COR-L47 (cell line): ENCODE results near the gene MTCH1.

Experiments
- DNase-seq: peaks from one replicate; lab custom pipeline; 2025; lab: John Stamatoyannopoulos, UW

MTCH1 gene

DNA sequence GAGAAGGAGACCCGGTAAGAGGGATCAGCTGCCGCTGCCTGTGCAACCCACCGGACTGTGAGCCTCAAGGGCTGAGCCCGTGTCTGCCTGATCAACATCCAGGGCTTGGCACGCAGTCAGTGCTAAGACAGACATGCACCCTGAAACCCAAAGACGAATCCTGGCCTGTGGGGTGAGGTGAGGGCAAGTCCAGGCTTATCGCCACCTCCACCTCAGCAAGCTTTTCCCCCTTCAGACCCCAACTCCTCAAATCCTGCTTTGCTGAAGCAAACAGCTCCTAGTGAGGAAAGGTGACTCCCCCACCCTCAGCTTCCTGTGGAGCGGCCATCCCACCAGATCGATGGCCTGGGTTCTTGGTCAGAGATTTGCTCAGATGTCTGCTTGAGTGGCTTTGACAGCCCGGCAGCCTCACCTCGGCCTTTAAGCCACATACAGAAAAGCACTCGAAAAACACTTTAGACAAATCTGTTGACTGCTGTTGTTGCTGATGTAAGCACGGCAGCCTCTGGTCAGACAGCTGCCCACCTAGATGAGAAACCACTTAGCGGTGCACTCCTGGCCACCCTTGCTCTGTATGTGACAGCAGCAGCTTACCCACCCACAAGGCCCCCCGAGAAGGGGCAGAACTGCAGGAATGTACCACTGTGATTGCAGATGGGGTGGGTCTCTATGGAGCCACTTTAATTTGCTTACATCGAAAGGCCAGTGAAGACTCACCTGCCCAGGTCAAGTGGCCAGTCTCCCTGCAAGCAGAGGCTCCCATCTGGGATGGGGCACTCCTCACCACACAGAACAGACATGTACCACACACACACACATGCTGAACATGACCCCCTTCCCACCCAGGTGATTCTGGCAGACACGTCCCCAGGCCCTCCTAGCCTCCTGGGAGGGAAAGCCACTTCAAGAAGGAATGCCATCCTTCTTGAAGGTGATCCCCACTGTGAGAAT is 14.8 kb downstream of the MTCH1 start:
- no peak for DNase-seq

DNA sequence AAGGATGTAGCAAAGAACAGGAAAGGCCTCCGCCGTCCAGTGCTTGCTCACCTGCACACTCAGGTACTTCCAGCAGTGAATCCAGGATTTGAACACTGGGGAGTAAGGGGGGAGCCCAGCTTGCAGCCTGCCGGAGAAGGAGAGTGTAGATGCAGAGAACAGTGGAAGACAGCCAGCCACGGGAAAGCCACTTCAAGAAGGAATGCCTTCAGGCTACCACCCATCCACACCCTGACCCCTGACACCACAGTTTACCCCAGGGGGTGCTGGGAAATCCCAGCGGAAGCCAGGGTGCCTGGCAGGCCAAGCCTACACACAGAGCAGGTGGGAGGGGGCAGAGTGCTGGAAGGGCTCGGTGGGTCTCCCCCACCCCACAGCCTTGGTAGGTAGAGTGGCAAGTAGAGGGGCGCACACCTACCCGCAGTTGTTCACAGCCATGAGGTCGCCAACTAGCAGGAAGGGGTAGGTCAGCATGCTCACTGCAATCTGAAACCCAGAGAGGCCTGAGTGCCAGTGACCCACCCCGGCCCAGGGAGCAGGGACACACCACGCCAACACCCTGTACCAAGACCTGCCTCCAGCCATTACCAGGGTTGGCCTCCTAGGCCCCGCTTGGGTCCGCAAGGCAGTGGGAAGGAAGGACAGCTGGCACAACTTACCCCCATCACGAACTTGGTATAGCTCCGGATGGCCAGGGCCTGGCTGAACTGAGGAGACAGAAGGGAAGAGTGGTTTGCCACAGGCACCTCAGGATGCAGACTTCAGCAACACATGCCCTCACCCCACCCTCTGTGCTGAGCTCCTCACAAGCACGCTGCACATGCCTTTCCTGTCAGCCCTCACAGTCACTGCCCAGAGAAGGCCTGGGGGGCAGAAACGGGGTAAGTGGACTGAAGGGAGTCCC is 15.8 kb downstream of the MTCH1 start:
- no peak for DNase-seq

GRCh38 chr6:36969240-36969691 is 16.7 kb downstream of the MTCH1 start:
- no peak for DNase-seq

DNA sequence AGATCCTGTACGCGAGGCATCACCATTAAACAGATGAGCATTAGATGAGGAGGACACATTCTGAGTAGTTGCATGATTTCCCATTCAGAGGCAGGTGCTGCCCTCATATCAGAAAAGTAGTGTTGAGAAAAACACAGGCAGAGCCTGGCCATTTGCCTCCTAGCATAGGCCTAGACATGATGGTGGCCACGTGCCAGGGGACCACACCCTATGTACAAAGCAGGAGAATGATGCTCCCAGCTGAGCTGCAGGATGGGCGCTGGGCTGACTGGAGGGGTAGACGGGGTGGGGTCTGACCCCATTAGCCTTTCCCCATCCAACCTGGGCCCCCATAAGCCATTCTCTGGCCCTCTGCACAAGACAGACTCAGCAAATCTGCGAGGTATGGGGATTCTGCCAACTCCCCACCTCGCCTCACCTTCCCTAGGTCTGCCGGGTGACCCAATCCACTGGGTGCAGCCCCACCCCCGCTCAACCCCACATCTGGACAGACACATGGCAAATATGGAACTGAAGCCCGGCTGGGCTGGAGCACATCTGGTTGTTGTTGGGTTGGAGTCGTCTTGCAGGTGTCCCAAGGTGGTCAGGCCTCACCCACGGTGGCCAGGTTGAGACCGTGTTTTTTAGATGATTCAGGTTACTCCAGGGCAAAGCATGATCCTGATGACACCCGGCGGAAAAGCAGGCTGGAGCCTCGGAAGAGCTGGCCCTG is 17.6 kb downstream of the MTCH1 start:
- DNase-seq = peak; percentile 79

DNA sequence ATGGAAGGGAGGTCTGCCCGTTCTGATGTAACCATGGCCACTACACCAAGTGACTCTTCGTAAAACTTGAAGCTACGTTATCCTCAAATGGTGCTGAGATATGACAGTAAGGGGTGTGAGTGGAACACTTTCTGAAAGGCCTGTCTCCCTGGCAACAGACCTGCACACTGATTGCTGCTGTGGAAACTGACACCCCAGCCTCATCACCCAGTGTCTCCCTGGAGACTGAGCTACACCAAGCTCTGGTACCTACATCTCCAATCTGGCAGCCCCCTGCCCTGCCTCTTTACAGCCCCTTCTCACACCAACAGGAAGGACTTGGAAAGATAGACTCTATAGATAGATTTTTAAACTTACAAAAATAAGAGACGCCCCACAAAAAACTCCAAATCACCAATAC is 18.2 kb downstream of the MTCH1 start:
- DNase-seq = no peak

DNA sequence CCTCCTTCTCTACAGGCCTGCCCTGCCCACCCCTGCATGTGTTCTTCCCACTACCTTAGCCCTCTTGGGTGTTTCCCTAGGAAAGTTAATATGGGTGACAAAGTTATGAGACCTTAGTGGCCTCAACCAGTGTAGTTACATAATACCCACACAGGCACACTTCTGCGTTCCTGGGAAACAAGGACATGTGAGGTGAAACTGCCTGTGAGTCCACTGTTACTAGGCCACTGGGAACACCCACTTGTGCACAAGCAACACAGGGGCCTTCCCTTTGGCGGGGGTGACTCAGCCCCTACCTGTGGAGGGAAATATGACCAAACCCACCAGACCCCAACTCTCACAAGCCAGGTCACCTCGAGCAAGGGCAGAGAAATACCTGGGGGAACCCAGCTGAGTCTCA is 18.7 kb downstream of the MTCH1 start:
- DNase-seq = no peak

DNA sequence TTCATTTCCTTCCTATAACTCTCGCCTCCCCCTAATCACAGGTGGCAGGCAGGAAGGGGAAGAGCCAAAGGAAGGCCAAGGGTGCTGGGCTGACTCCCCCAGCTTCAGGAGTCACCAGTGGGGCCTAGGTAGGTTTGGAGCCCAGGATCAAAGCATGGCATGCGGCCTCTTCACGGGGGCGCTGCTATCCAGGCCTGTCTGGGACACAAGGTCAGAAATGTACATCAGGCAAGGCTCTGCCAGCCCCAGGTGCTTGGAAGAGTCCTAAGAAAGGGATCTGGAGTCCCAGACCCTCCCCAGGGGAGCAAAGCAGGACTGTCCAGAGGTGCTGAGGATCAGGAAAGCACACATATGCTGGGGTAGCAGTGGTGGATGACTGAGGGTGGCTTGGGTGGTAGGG is 21.1 kb downstream of the MTCH1 start:
- DNase-seq = no peak

- DNase-seq = no peak
Observed at GRCh38 chr6:36964349-36964748, 21.6 kb downstream of the MTCH1 start.

DNA sequence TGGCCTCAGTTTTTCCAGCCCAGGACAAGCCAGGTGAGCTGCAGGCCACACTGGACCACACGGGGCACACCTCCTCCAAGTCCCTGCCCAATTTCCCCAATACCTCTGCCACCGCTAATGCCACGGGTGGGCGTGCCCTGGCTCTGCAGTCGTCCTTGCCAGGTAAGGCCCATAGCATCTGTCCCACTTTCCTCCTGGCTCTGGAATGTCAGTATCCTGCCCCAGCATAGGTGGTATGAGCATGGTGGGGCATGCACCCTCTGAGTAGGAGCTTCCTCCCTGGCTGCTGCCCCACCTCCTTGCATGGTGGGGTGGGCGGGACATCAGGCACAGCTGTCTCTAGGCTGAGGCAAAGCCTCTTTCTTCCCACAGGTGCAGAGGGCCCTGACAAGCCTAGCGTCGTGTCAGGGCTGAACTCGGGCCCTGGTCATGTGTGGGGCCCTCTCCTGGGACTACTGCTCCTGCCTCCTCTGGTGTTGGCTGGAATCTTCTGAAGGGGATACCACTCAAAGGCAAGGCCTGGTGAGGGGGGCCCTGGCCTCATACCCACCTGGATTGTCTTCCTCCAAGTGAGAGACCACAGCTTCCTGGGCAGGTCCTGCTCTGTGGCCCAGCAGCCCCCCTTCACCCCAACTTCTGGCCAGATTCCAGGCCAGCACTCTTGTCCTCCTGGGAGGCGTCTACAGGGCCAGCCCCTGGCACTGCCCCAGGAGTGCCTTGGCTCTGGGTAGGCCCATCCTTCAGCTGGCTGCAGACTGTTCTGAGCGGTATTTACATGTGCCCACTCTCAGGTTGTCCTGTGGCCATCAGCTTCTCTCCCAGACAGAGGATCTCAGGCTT is 22.3 kb downstream of the MTCH1 start:
- no peak for DNase-seq

DNA sequence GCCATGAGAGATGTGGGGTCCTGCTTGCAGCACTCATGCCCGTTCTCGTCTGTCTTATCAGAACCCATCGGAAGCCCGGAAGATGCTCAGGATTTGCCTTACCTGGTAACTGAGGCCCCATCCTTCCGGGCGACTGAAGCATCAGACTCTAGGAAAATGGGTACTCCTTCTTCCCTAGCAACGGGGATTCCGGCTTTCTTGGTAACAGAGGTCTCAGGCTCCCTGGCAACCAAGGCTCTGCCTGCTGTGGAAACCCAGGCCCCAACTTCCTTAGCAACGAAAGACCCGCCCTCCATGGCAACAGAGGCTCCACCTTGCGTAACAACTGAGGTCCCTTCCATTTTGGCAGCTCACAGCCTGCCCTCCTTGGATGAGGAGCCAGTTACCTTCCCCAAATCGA is 23.1 kb downstream of the MTCH1 start:
- DNase-seq = peak; percentile 18

GRCh38 chr6:36961441-36962435 is 24.3 kb downstream of the MTCH1 start:
- DNase-seq = no peak

DNA sequence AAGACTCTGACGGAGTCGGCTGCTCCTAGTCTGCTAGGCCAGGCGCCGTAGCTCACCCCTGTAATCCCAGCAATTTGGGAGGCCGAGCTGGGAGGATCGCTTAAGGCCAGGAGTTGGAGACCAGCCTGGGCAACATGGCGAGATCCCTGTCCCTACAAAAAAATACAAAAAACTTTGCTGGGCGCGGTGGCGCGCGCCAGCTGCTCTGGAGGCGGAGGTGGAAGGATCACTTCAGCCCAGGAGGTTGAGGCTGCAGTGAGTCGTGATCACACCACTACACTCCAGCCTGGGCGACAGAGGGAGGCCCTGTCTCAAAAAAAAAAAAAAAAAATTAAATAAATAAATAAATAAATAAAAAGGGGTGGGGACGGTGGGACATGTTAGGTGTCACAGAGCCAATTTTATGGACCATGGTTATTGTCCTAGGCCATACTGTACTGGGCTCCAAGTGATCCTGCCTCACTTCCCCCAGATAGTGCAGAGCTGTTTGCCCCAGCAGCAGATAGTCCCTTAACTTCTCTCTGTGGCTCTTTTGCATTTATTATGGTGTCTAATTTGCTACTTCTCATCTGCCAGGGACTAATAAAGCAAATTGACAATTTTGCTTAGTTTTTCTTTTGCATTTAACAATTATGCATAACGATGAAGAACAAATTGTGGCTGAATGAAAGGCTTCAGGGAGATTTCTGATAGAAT is 26.3 kb downstream of the MTCH1 start:
- DNase-seq = no peak

GRCh38 chr6:36958775-36959554 is 27.0 kb downstream of the MTCH1 start:
- no peak for DNase-seq

GRCh38 chr6:36957773-36958271 is 28.2 kb downstream of the MTCH1 start:
- DNase-seq = no peak

GRCh38 chr6:36956446-36956820 is 29.6 kb downstream of the MTCH1 start:
- no peak for DNase-seq

DNA sequence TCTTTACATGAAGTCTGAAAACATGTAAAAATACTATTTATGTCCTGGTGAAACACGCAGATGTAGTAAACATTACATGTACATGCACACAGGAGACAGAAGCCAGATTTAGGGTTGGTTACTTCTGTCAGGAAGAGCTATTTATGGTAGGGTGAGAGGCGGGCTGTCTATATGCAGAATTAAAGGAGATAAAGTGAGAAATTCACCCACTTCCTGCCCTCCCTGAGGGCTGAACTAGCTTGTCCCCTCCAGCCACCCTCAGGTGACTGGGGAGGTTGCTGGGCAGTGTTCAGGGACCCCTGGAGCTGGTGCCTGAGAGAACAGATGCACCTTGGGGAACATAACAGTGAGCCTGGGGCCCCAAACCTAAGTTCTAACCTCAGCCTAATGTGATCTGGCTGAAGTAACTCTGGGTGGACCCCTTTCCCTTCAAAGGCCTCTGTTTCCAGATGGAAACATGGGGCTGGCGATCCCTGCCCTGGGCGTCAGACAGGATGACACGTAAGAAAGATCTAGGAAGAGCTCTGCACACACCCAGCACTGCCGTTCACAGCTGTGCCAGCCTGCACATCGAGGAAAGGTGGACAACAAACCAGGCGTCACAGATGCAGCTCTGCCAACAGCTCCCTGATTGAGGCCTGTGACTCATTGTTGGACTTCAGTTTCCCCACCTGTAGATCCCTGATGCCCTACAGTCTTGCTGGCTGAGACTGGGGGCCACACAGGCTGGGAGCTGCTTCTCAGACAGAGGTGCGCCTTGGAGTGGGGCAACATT is 30.1 kb downstream of the MTCH1 start:
- no peak for DNase-seq

GRCh38 chr6:36955136-36955535 is 30.9 kb downstream of the MTCH1 start:
- DNase-seq = no peak
